ENCODE results near the gene FREM2.

FREM2 gene

GRCh38 chr13:38900188-38900587 is 213.3 kb downstream of the FREM2 start:
- Histone ChIP-seq H3K79me1 (ENCODE audit: low read length) (no peaks in the 10 kb centered on the region), H2BK5ac (ENCODE audit: low read depth, low read length, poor library complexity) (no peak overlapping the region), H4K91ac (ENCODE audit: low read depth, low read length) (no peak overlapping the region), H3K14ac (ENCODE audit: low read length) (no peak overlapping the region), H2BK120ac (ENCODE audit: insufficient read depth, low read length, poor library complexity) (no peak overlapping the region), H3K4ac (ENCODE audit: low read depth, low read length) (no peak overlapping the region), H4K8ac (ENCODE audit: low read depth, low read length) (no peak overlapping the region), H3K18ac (ENCODE audit: low read length) (no peak overlapping the region), H4K12ac (ENCODE audit: low read depth, low read length) (no peak overlapping the region), H2BK12ac (ENCODE audit: low read length) (no peak overlapping the region), H3K4me3 (ENCODE audit: low read depth, low read length) (no peak overlapping the region), H3K4me1 (ENCODE audit: control insufficient read depth in 1 of 2, insufficient read depth in 2 of 2, low read length in 2 of 2) (peaks cover 0 to 3% of the 10 kb centered on the region in 2 experiments), H3K79me2 (ENCODE audit: control insufficient read depth, insufficient read depth, low read length, poor library complexity) (no peaks in the 10 kb centered on the region), H2AK5ac (ENCODE audit: low read length) (no peak overlapping the region), H3K4me2 (ENCODE audit: low read length) (no peak overlapping the region), H3K9ac (ENCODE audit: low read length) (no peak overlapping the region), H3K27me3 (ENCODE audit: insufficient read depth, low read length) (no peaks in the 10 kb centered on the region), H3K27ac (ENCODE audit: low read depth, low read length) (no peak overlapping the region), H3K9me3 (ENCODE audit: insufficient read depth, low read depth, low read length) (peaks cover 3% of the 10 kb centered on the region), H2AFZ (ENCODE audit: insufficient read depth, low read length, poor library complexity) (no peak overlapping the region), H3K36me3 (ENCODE audit: control insufficient read depth in 1 of 2, insufficient read depth in 2 of 2, low read length in 2 of 2) (no peaks in the 10 kb centered on the region), H3K23ac (ENCODE audit: low read length) (no peak overlapping the region)
- DNase-seq: no peak
- WGBS (ENCODE audit: extremely low coverage, insufficient coverage, insufficient read length): no CpG with 5 or more reads among the region's 3 CpGs

DNA sequence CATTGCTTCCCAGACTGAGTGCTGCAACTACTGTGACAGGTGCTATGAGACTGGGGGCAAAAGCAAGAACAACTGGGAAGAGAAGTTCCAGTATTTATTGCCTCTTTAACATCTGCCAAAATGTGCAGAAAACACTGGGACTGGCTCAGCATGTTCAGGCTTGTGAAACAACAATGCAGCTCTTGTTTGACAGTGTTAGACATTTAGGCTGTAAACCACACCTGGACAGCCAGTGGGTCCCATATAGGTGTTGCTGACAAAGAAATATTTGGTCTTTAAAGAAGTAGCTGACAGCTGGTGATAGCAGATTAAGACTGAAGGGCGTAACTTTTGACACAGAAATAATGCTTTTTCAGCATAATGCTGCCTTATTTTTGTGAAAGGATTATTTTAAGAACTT is 215.7 kb downstream of the FREM2 start:
- Histone ChIP-seq H2BK120ac (ENCODE audit: insufficient read depth, low read length, poor library complexity) (no peak overlapping the region), H3K18ac (ENCODE audit: low read length) (no peak overlapping the region)
- WGBS (ENCODE audit: extremely low coverage, insufficient coverage, insufficient read length): no CpG with 5 or more reads among the region's 1 CpG

DNA sequence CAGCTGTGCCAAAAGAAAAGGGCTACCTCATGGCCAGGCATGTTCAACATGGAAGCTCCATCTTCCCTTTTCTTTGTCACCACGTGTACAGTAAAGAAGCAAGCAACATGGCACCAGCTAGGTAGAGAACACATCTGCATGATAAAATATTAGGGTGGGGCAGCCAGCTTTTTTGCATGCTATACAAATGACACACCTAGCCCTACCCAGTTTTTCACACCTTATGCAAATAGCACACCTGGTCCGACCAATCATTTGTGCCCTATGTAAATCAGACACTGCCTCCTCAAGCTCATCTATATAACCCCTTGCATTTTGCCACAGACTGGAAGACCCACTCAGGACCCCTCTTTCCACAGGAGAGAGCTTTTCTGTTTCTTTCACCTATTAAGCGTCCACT is 218.2 kb downstream of the FREM2 start:
- no peak overlapping the region for H3K23ac ChIP-seq (ENCODE audit: low read length)
- H3K27ac ChIP-seq (ENCODE audit: low read depth, low read length): no peak overlapping the region
- no peak overlapping the region for H3K18ac ChIP-seq (ENCODE audit: low read length)
- DNase-seq: peak in 1 of 2 donors; percentile 32
- H2BK12ac ChIP-seq (ENCODE audit: low read length): no peak overlapping the region
- H3K79me2 ChIP-seq (ENCODE audit: control insufficient read depth, insufficient read depth, low read length, poor library complexity): no peaks in the 10 kb centered on the region
- no peak overlapping the region for H3K4me3 ChIP-seq (ENCODE audit: low read depth, low read length)
- no peaks in the 10 kb centered on the region for H3K9me3 ChIP-seq (ENCODE audit: insufficient read depth, low read depth, low read length)
- no peak overlapping the region for H3K4ac ChIP-seq (ENCODE audit: low read depth, low read length)
- H2BK5ac ChIP-seq (ENCODE audit: low read depth, low read length, poor library complexity): no peak overlapping the region
- no peak overlapping the region for H4K12ac ChIP-seq (ENCODE audit: low read depth, low read length)
- no peaks in the 10 kb centered on the region for H3K27me3 ChIP-seq (ENCODE audit: insufficient read depth, low read length)
- H2BK120ac ChIP-seq (ENCODE audit: insufficient read depth, low read length, poor library complexity): no peak overlapping the region
- no peaks in the 10 kb centered on the region for H3K36me3 ChIP-seq (ENCODE audit: control insufficient read depth in 1 of 2, insufficient read depth in 2 of 2, low read length in 2 of 2)
- no peak overlapping the region for H2AFZ ChIP-seq (ENCODE audit: insufficient read depth, low read length, poor library complexity)
- no peak overlapping the region for H4K8ac ChIP-seq (ENCODE audit: low read depth, low read length)
- no peak overlapping the region for H2AK5ac ChIP-seq (ENCODE audit: low read length)
- H3K14ac ChIP-seq (ENCODE audit: low read length): no peak overlapping the region
- no CpG with 5 or more reads among the region's 3 CpGs for WGBS (ENCODE audit: extremely low coverage, insufficient coverage, insufficient read length)
- no peak overlapping the region for H4K91ac ChIP-seq (ENCODE audit: low read depth, low read length)
- H3K9ac ChIP-seq (ENCODE audit: low read length): no peak overlapping the region
- H3K79me1 ChIP-seq (ENCODE audit: low read length): no peaks in the 10 kb centered on the region
- H3K4me1 ChIP-seq (ENCODE audit: control insufficient read depth in 1 of 2, insufficient read depth in 2 of 2, low read length in 2 of 2): peaks cover 0 to 6% of the 10 kb centered on the region in 2 experiments
- H3K4me2 ChIP-seq (ENCODE audit: low read length): no peak overlapping the region

More for the DNA sequence above, 215.7 kb downstream of the FREM2 start:
- H3K4me1 ChIP-seq (ENCODE audit: control insufficient read depth in 1 of 2, insufficient read depth in 2 of 2, low read length in 2 of 2): peaks cover 0 to 6% of the 10 kb centered on the region in 2 experiments
- H3K36me3 ChIP-seq (ENCODE audit: control insufficient read depth in 1 of 2, insufficient read depth in 2 of 2, low read length in 2 of 2): no peaks in the 10 kb centered on the region
- no peak overlapping the region for H3K4me3 ChIP-seq (ENCODE audit: low read depth, low read length)
- no peaks in the 10 kb centered on the region for H3K79me2 ChIP-seq (ENCODE audit: control insufficient read depth, insufficient read depth, low read length, poor library complexity)
- no peak overlapping the region for H3K14ac ChIP-seq (ENCODE audit: low read length)
- H2BK5ac ChIP-seq (ENCODE audit: low read depth, low read length, poor library complexity): no peak overlapping the region
- no peak for DNase-seq
- no peak overlapping the region for H4K12ac ChIP-seq (ENCODE audit: low read depth, low read length)
- no peak overlapping the region for H2BK12ac ChIP-seq (ENCODE audit: low read length)
- no peak overlapping the region for H2AFZ ChIP-seq (ENCODE audit: insufficient read depth, low read length, poor library complexity)
- no peak overlapping the region for H3K23ac ChIP-seq (ENCODE audit: low read length)
- H3K27me3 ChIP-seq (ENCODE audit: insufficient read depth, low read length): no peaks in the 10 kb centered on the region
- no peaks in the 10 kb centered on the region for H3K79me1 ChIP-seq (ENCODE audit: low read length)
- peaks cover 3% of the 10 kb centered on the region for H3K9me3 ChIP-seq (ENCODE audit: insufficient read depth, low read depth, low read length)
- H4K91ac ChIP-seq (ENCODE audit: low read depth, low read length): no peak overlapping the region
- no peak overlapping the region for H3K4ac ChIP-seq (ENCODE audit: low read depth, low read length)
- no peak overlapping the region for H3K4me2 ChIP-seq (ENCODE audit: low read length)
- H4K8ac ChIP-seq (ENCODE audit: low read depth, low read length): no peak overlapping the region
- no peak overlapping the region for H3K27ac ChIP-seq (ENCODE audit: low read depth, low read length)
- H2AK5ac ChIP-seq (ENCODE audit: low read length): no peak overlapping the region
- H3K9ac ChIP-seq (ENCODE audit: low read length): no peak overlapping the region

DNA sequence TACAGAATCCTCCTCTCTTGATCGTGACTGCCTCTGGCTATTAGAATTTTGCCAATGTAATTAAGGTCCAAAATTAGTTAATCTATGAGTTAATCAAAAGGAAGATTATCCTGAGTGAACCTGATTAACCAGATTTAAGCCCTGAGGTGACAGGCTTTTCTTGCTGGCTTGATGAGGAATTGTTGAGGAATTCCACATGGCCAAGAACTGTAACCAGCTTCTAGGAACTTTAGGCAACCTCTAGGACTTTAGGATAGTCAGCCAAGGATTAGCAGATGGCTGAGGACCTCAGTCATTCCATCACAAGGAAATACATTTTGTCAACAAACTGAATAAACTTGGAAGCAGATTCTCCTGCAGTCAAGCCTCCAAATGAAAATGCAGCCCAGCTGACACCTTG is 219.0 kb downstream of the FREM2 start:
- H3K4me3 ChIP-seq (ENCODE audit: low read depth, low read length): no peak overlapping the region
- H3K14ac ChIP-seq (ENCODE audit: low read length): no peak overlapping the region
- H2BK120ac ChIP-seq (ENCODE audit: insufficient read depth, low read length, poor library complexity): no peak overlapping the region
- H3K18ac ChIP-seq (ENCODE audit: low read length): no peak overlapping the region
- no peak overlapping the region for H4K8ac ChIP-seq (ENCODE audit: low read depth, low read length)
- H2BK12ac ChIP-seq (ENCODE audit: low read length): no peak overlapping the region
- H3K23ac ChIP-seq (ENCODE audit: low read length): no peak overlapping the region
- H3K4me2 ChIP-seq (ENCODE audit: low read length): no peak overlapping the region
- H3K9me3 ChIP-seq (ENCODE audit: insufficient read depth, low read depth, low read length): no peaks in the 10 kb centered on the region
- no peak overlapping the region for H3K27ac ChIP-seq (ENCODE audit: low read depth, low read length)
- H3K9ac ChIP-seq (ENCODE audit: low read length): no peak overlapping the region
- no peaks in the 10 kb centered on the region for H3K27me3 ChIP-seq (ENCODE audit: insufficient read depth, low read length)
- H2AFZ ChIP-seq (ENCODE audit: insufficient read depth, low read length, poor library complexity): no peak overlapping the region
- WGBS (ENCODE audit: extremely low coverage, insufficient coverage, insufficient read length): no CpG with 5 or more reads among the region's 1 CpG
- H4K12ac ChIP-seq (ENCODE audit: low read depth, low read length): no peak overlapping the region
- H3K79me2 ChIP-seq (ENCODE audit: control insufficient read depth, insufficient read depth, low read length, poor library complexity): no peaks in the 10 kb centered on the region
- H3K4ac ChIP-seq (ENCODE audit: low read depth, low read length): no peak overlapping the region
- H4K91ac ChIP-seq (ENCODE audit: low read depth, low read length): no peak overlapping the region
- no peaks in the 10 kb centered on the region for H3K79me1 ChIP-seq (ENCODE audit: low read length)
- H2AK5ac ChIP-seq (ENCODE audit: low read length): no peak overlapping the region
- H3K36me3 ChIP-seq (ENCODE audit: control insufficient read depth in 1 of 2, insufficient read depth in 2 of 2, low read length in 2 of 2): no peaks in the 10 kb centered on the region
- H2BK5ac ChIP-seq (ENCODE audit: low read depth, low read length, poor library complexity): no peak overlapping the region
- H3K4me1 ChIP-seq (ENCODE audit: control insufficient read depth in 1 of 2, insufficient read depth in 2 of 2, low read length in 2 of 2): peaks cover 0 to 6% of the 10 kb centered on the region in 2 experiments
- peak; percentile 77 to 96 for DNase-seq

Measured in trophoblast cell (in vitro differentiated cells and primary cell).